GM12872 (cell line): ENCODE measurements around the gene MPRIP.

Source experiments
- TF ChIP-seq, protein P1 (sequence below): IDR thresholded peaks from 3 replicates; pipeline ENCODE4 v1.5.1; 2011; ENCODE audit warnings: low read depth, mild to moderate bottlenecking, low read length, moderate library complexity; ENCODE audit not compliant: insufficient read depth

Gene MPRIP

DNA sequence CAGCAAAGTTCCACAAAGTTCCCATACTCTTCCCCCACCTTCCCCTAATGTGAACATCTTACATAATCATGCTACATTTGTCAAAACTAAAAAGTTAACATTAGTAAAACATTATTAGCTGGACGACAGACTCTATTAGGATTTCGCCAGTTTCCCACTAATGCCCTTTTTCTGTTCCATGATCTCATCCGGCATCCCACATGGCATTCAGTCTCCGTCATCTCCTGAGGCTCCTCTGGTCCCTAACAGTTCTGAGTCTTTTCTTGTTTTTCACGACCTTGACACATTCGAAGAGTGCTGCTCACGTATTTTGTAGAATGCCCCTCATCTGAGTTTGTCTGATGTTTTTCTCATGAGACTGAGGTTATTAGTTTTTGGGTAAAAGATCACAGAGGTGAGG, 8.8 kb upstream of the MPRIP start:
- TF ChIP-seq, protein P1, sequence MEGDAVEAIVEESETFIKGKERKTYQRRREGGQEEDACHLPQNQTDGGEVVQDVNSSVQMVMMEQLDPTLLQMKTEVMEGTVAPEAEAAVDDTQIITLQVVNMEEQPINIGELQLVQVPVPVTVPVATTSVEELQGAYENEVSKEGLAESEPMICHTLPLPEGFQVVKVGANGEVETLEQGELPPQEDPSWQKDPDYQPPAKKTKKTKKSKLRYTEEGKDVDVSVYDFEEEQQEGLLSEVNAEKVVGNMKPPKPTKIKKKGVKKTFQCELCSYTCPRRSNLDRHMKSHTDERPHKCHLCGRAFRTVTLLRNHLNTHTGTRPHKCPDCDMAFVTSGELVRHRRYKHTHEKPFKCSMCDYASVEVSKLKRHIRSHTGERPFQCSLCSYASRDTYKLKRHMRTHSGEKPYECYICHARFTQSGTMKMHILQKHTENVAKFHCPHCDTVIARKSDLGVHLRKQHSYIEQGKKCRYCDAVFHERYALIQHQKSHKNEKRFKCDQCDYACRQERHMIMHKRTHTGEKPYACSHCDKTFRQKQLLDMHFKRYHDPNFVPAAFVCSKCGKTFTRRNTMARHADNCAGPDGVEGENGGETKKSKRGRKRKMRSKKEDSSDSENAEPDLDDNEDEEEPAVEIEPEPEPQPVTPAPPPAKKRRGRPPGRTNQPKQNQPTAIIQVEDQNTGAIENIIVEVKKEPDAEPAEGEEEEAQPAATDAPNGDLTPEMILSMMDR, result no peak

DNA sequence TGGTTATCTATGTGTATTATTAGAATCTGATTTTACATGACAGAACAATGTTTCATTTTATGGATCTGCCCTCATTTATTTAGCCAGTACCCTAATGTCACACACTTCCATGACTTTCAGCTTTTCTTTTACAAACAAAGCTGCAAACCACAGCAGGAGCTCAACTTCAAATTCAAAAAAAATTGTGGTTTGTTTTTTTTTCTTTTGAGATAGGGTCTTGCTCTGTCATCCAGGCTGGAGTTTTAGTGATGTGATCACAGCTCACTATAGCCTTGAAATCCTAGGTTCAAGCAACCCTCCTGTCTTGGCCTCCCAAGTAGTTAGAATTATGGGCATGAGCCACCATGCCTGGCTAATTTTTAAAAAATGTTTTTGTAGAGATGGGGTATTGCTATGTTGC, 8.2 kb upstream of the MPRIP start:
- TF ChIP-seq, protein P1, result no peak

DNA sequence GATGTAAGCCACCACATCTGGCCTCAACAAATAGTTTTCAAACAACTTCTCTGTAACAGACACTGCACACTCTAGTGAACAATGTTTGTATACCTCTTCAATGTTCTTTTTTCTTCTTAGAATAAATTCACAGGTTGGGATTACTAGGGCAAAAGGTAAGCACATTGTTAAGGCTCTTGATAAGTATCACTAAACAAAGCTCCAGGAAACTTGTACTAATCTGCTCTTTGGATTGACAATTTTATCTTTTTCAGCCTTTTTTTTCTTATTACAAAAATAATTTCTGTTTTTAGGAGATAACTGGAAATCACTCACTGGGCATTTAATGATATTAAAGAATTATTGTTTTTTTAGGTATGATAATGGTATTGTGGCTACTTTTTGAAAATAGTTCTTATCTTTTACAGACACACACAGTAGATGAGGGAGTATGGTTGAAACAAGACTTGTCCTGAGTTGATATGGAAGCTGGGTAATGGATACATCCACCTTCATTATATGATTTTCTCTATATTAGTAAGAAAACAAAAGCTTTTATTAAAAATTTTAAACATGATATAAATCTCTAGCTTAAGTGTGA, 7.7 kb upstream of the MPRIP start:
- TF ChIP-seq, protein P1, result no peak

DNA sequence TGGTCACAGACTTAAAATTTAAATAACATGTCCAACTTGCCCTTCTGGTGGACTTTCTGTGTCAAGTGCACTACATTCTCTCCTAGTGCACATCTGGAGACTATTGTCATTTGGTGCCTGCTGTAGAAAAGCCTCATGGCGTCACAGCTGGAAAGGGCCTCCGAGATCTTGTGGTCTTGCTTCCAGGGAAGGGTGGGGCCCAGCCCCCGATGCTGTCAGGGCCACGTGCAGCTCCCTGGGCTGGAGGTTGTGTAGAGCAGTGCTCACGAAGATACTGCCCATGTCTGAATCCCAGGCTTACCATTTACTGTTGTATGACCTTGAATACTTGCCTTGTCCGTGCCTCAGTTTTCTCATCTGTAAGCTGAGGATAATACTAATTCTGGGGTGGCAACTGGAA, 6.8 kb upstream of the MPRIP start:
- TF ChIP-seq, protein P1, result no peak

DNA sequence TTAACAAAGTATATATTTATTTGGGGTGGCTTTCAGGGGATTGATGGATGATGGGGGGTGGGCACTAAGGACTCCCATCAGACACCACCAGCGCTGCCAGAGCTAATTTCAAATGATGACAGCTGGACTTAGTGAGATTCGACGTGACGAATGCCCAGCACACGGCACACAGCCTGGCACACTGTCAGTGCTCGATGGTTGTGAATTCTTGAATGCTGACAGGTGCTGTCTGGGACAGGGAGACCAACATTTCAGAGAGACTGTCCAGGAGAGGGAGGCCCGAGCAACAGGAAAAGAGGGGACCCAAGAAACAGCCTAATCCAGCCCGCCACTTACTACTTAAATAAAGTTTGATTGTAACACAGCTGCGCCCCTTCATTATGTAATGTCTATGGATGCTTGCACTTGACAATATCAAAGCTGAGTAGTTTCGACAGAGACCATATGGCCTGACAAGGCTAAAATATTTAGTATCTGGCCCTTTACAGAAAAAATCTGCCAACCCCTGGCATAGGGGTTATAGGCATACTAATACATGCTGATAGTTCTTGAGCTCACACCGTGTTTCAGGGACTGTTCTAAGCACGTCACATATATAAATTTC, 6.2 kb upstream of the MPRIP start:
- TF ChIP-seq, protein P1, result no peak

DNA sequence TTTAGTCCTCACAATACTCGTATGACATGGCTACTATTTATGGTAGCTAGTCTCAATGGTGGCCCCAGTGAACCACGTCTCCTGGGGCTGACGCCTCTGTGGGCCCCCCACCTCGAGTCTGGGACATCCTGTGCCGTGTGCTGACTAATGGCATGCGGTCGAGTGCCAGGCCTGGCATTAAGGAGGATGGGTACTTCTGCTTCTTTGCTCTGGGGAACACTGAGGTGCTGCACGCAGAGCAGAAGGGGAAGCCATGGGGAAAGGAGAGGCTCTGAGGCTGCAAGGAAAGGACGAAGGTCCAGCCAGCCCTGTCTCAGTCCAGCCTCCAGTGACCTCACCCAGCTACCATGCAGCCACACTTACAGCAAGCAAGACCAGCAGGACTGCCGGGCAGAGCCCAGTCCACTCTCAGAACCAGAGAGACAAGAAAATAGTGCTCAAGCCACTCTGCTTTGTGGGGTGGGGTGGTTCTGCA, 5.7 kb upstream of the MPRIP start:
- TF ChIP-seq, protein P1, result no peak

DNA sequence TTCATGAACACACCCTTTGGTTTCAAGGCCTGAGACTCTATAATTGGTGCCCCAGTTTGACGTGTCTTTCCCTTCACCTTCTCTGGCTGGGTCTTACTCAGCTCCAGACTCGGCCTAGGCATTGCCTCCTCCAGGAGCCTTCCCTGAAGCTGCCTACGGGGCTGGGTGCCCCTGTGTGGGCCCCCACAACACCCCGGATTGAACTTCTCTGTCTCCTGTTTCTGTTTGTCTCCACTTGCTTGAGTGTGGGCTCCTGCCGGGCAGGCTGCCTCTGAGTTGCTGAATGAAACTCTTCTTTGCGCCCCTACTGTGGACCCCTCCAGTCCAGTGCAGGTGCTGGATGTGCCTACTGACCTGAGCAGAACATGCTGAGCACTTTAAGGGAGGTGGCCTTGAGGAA, 2.3 kb upstream of the MPRIP start:
- TF ChIP-seq, protein P1, result no peak
